ENCODE results near the gene DPEP1. TPM values are rescaled to one million over a fixed set of nuclear protein-coding genes. Genes with fewer than 3 reads are reported as not detected.

The DPEP1 gene
- total RNA-seq, 1 donor from 2014 or later, result 0.24 TPM

DNA sequence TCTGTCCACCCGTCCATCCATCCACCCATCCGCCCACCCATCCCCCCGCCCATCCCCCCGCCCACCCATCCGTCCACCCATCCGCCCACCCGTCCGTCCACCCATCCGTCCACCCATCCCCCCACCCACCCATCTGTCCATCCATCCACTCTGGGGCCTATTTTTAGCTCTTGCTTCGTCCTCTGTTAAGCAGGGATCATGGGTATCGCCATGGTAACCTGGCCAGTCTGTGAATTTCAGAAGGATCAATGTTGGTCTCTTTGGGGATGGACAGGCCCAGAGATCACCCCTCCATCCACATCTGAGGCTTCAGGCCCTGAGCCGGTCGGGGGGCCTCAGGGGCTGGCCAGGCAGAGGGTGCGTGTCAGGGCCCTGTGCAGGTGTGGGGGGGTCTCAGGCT, 15.2 kb upstream of the DPEP1 start:
- Mint-ChIP-seq H3K4me3 (no peak overlapping the region), H3K4me1 (peaks cover 31% of the 10 kb centered on the region), H3K9me3 (no peaks in the 10 kb centered on the region), H3K27ac (no peak overlapping the region), H3K27me3 (ENCODE audit: insufficient read depth, low read depth) (peaks cover 2% of the 10 kb centered on the region), H3K36me3 (no peaks in the 10 kb centered on the region)
- no peak overlapping the region for H2AFZ ChIP-seq (replicated peaks)
- peaks cover 13% of the 10 kb centered on the region for H3F3A ChIP-seq (ENCODE audit: low read depth)
- TF ChIP-seq, protein P1, sequence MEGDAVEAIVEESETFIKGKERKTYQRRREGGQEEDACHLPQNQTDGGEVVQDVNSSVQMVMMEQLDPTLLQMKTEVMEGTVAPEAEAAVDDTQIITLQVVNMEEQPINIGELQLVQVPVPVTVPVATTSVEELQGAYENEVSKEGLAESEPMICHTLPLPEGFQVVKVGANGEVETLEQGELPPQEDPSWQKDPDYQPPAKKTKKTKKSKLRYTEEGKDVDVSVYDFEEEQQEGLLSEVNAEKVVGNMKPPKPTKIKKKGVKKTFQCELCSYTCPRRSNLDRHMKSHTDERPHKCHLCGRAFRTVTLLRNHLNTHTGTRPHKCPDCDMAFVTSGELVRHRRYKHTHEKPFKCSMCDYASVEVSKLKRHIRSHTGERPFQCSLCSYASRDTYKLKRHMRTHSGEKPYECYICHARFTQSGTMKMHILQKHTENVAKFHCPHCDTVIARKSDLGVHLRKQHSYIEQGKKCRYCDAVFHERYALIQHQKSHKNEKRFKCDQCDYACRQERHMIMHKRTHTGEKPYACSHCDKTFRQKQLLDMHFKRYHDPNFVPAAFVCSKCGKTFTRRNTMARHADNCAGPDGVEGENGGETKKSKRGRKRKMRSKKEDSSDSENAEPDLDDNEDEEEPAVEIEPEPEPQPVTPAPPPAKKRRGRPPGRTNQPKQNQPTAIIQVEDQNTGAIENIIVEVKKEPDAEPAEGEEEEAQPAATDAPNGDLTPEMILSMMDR (IDR thresholded peaks at IDR 0.05), result no peak
- TF ChIP-seq EZH2 (IDR thresholded peaks at IDR 0.05) (no peak), EZH2phosphoT487 (IDR thresholded peaks at IDR 0.05) (no peak)
- peaks cover 4% of the 10 kb centered on the region for H4K20me1 ChIP-seq (ENCODE audit: low read depth)
- no peaks in the 10 kb centered on the region for H3K36me3 ChIP-seq
- no peaks in the 10 kb centered on the region for H3K79me2 ChIP-seq (ENCODE audit: low read depth)
- H3K27ac ChIP-seq, result no peak overlapping the region
- H3K9me3 ChIP-seq (ENCODE audit: low read depth), result no peaks in the 10 kb centered on the region
- H3K9ac ChIP-seq, result no peak overlapping the region
- peaks cover 5% of the 10 kb centered on the region for H3K27me3 ChIP-seq
- peaks cover 4% of the 10 kb centered on the region for H3K4me1 ChIP-seq
- no peak overlapping the region for H3K4me2 ChIP-seq
- DNase-seq (ENCODE audit: low spot score), result no peak
- no peak overlapping the region for H3K4me3 ChIP-seq

GRCh38 chr16:89599451-89599858, 14.0 kb upstream of the DPEP1 start:
- Histone ChIP-seq H4K20me1 (ENCODE audit: low read depth) (peaks cover 4% of the 10 kb centered on the region), H3K27ac (no peak overlapping the region), H3K4me3 (no peak overlapping the region), H2AFZ (replicated peaks) (no peak overlapping the region), H3K4me1 (peaks cover 4% of the 10 kb centered on the region), H3K4me2 (no peak overlapping the region), H3K79me2 (ENCODE audit: low read depth) (no peaks in the 10 kb centered on the region), H3K9me3 (ENCODE audit: low read depth) (no peaks in the 10 kb centered on the region), H3F3A (ENCODE audit: low read depth) (peaks cover 13% of the 10 kb centered on the region), H3K36me3 (no peaks in the 10 kb centered on the region), H3K9ac (no peak overlapping the region), H3K27me3 (peaks cover 6% of the 10 kb centered on the region)
- Mint-ChIP-seq H3K36me3 (no peaks in the 10 kb centered on the region), H3K27me3 (ENCODE audit: insufficient read depth, low read depth) (peaks cover 2% of the 10 kb centered on the region), H3K4me3 (no peak overlapping the region), H3K4me1 (peaks cover 28% of the 10 kb centered on the region), H3K9me3 (no peaks in the 10 kb centered on the region), H3K27ac (peak overlapping the region; percentile 42)
- peak; percentile 66 for DNase-seq (ENCODE audit: low spot score)
- TF ChIP-seq, protein P1 (IDR thresholded peaks at IDR 0.05), result peak; percentile 59
- no peak for TF ChIP-seq EZH2 (IDR thresholded peaks at IDR 0.05)

- H3K27me3 ChIP-seq, result peaks cover 6% of the 10 kb centered on the region
- no peak for DNase-seq (ENCODE audit: low spot score)
- no peak overlapping the region for H2AFZ ChIP-seq (replicated peaks)
- H3F3A ChIP-seq (ENCODE audit: low read depth), result peaks cover 13% of the 10 kb centered on the region
- no peaks in the 10 kb centered on the region for H3K9me3 Mint-ChIP-seq
- H3K27me3 Mint-ChIP-seq (ENCODE audit: insufficient read depth, low read depth), result peaks cover 2% of the 10 kb centered on the region
- no peak overlapping the region for H3K9ac ChIP-seq
- no peaks in the 10 kb centered on the region for H3K79me2 ChIP-seq (ENCODE audit: low read depth)
- no peak for TF ChIP-seq EZH2phosphoT487 (IDR thresholded peaks at IDR 0.05)
- TF ChIP-seq, protein P1 (IDR thresholded peaks at IDR 0.05), result no peak
- no peak for TF ChIP-seq EZH2 (IDR thresholded peaks at IDR 0.05)
- peaks cover 28% of the 10 kb centered on the region for H3K4me1 Mint-ChIP-seq
- no peak overlapping the region for H3K27ac Mint-ChIP-seq
- H3K4me3 ChIP-seq, result no peak overlapping the region
- H3K4me1 ChIP-seq, result peaks cover 4% of the 10 kb centered on the region
- H3K4me2 ChIP-seq, result no peak overlapping the region
- H4K20me1 ChIP-seq (ENCODE audit: low read depth), result peaks cover 4% of the 10 kb centered on the region
- H3K36me3 Mint-ChIP-seq, result no peaks in the 10 kb centered on the region
- H3K4me3 Mint-ChIP-seq, result no peak overlapping the region
- H3K9me3 ChIP-seq (ENCODE audit: low read depth), result no peaks in the 10 kb centered on the region
- no peak overlapping the region for H3K27ac ChIP-seq
- no peaks in the 10 kb centered on the region for H3K36me3 ChIP-seq
Observed at GRCh38 chr16:89599902-89600301, 13.5 kb upstream of the DPEP1 start.
